Thyroid gland (tissue), 4 donors: ENCODE results near the gene XRCC5. TPM values are rescaled to one million over a fixed set of nuclear protein-coding genes. Genes with fewer than 3 reads are reported as not detected.

ENCODE experiments used
- DNase-seq, 2 donors: peaks; one replicate each; pipeline ENCODE4 v3.0.0-alpha.2; 2019
- H3K27ac ChIP-seq, 3 donors: fragments of 200-600 bp; sonication (generic); 1 replicate in 2 of 3; 2 replicates in 1 of 3; pipeline ENCODE4 v1.5.1; 2016 to 2019; ENCODE audit warnings: mild to moderate bottlenecking in 1 of 3, moderate library complexity in 1 of 3
- H3K27me3 ChIP-seq: fragments of 200-600 bp; sonication (generic); one replicate; pipeline ENCODE4 v1.5.1; 2019
- H3K36me3 ChIP-seq, 2 donors: fragments of 200-600 bp; sonication (generic); one replicate each; pipeline ENCODE4 v1.5.1; 2016 to 2019
- H3K4me1 ChIP-seq, 2 donors: fragments of 200-600 bp; sonication (generic); one replicate each; pipeline ENCODE4 v1.5.1; 2017 to 2019
- H3K4me3 ChIP-seq, 3 donors: fragments of 200-600 bp; sonication (generic); replicated peaks in 1 of 3; 1 replicate in 2 of 3; 2 replicates in 1 of 3; pipeline ENCODE4 v1.5.1; 2016; ENCODE audit warnings: mild to moderate bottlenecking in 1 of 3
- H3K9me3 ChIP-seq: fragments of 200-600 bp; sonication (generic); one replicate; pipeline ENCODE4 v1.5.1; 2017
- CTCF ChIP-seq, 6 experiments: fragments of 200-600 bp in 3 of 6; fragments of 450-650 bp in 3 of 6; sonication (generic) in 3 of 6; IDR thresholded peaks; one replicate each; pipeline ENCODE4 v1.5.1; 2016 to 2019; ENCODE audit warnings: antibody characterized with exemption in 6 of 6, mild to moderate bottlenecking in 2 of 6, inconsistent platforms in 1 of 6, moderate library complexity in 1 of 6
- POLR2A ChIP-seq, 2 donors: fragments of 450-650 bp; IDR thresholded peaks; one replicate each; pipeline ENCODE4 v1.6.1; 2017; ENCODE audit warnings: antibody characterized with exemption in 2 of 2, mild to moderate bottlenecking in 2 of 2, moderate library complexity in 1 of 2
- WGBS, 2 donors: methylation state at CpG; one replicate each; pipeline ENCODE4 v1.1.5; 2017; 5-methylcytosine and 5-hydroxymethylcytosine counted together
- intact Hi-C: fragments of 100-400 bp; cut with DNase I; formaldehyde crosslinking; loops from one replicate; pipeline ENCODE4 v1.15.1; 2023
- total RNA-seq, 4 donors: library from RNA; depleted of rRNA; stranded (reverse); fragments of >200 nt; gene quantifications; one replicate each; pipeline ENCODE4 v1.2.3, GENCODE V29; 2016

Gene XRCC5
- total RNA-seq, 4 donors from 2014 or later: 185 to 240 (median 216) TPM

- TF ChIP-seq CTCF (IDR thresholded peaks at IDR 0.05): peak in 3 of 6 experiments; percentile 14 to 21 (median 21)
- no peak for TF ChIP-seq POLR2A (IDR thresholded peaks at IDR 0.05)
- peaks cover 36 to 48% of the 10 kb centered on the region in 2 donors for H3K36me3 ChIP-seq
- intact Hi-C loops: no loop called here
- no peak overlapping the region for H3K27ac ChIP-seq
- no peaks in the 10 kb centered on the region for H3K4me1 ChIP-seq
- no peak overlapping the region for H3K4me3 ChIP-seq
- H3K9me3 ChIP-seq: no peaks in the 10 kb centered on the region
- no peaks in the 10 kb centered on the region for H3K27me3 ChIP-seq
- DNase-seq: no peak
- 93 to 96% methylated on average over 7 of the region's 7 CpGs for WGBS, 2 donors
These were observed 42.3 kb downstream of the XRCC5 start for GRCh38 chr2:216151313-216152025.

DNA sequence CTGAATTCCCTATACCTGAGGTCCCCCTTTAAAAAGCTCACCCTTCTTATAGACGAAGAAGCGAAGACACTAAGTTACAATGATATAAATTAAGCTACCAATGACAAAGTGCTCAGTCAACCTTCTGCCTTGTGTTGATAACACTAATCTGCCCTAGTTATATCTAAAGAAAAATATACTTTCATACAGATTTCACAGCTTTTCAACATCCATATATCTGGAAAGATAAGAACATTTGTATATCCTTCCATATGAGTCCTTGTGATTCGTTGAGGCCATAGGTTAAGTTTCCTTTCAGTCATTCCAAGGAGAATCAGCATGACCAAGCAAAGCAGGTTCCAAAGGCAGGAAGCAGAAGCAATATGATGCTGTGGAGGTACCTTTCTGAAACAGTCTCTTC, 46.8 kb downstream of the XRCC5 start:
- Histone ChIP-seq H3K4me1 (peaks cover 7 to 11% of the 10 kb centered on the region in 2 donors), H3K27me3 (no peaks in the 10 kb centered on the region), H3K9me3 (no peaks in the 10 kb centered on the region), H3K27ac (no peak overlapping the region), H3K4me3 (no peak overlapping the region), H3K36me3 (peaks cover 29 to 39% of the 10 kb centered on the region in 2 donors)
- WGBS, 2 donors: 92 to 96% methylated on average over 3 of the region's 3 CpGs
- intact Hi-C loops: no loop called here
- DNase-seq: no peak
- TF ChIP-seq POLR2A (IDR thresholded peaks at IDR 0.05): no peak
- no peak for TF ChIP-seq CTCF (IDR thresholded peaks at IDR 0.05)

GRCh38 chr2:216156822-216157221, 47.7 kb downstream of the XRCC5 start:
- DNase-seq: no peak
- intact Hi-C loops: no loop called here
- Histone ChIP-seq H3K4me3 (no peak overlapping the region), H3K9me3 (no peaks in the 10 kb centered on the region), H3K36me3 (peaks cover 30 to 39% of the 10 kb centered on the region in 2 donors), H3K27me3 (no peaks in the 10 kb centered on the region), H3K4me1 (peaks cover 7 to 11% of the 10 kb centered on the region in 2 donors), H3K27ac (no peak overlapping the region)
- WGBS, 2 donors: 97 to 98% methylated on average over 13 of the region's 13 CpGs
- no peak for TF ChIP-seq POLR2A (IDR thresholded peaks at IDR 0.05)
- TF ChIP-seq CTCF (IDR thresholded peaks at IDR 0.05): no peak

- intact Hi-C loops: no loop called here
- TF ChIP-seq POLR2A (IDR thresholded peaks at IDR 0.05) (no peak), CTCF (IDR thresholded peaks at IDR 0.05) (no peak)
- Histone ChIP-seq H3K4me3 (no peak overlapping the region), H3K9me3 (no peaks in the 10 kb centered on the region), H3K4me1 (peaks cover 7 to 11% of the 10 kb centered on the region in 2 donors), H3K27ac (no peak overlapping the region), H3K36me3 (peaks cover 46 to 57% of the 10 kb centered on the region in 2 donors), H3K27me3 (no peaks in the 10 kb centered on the region)
- WGBS, 2 donors: 94 to 97% methylated on average over 2 of the region's 2 CpGs
- DNase-seq: no peak
These were observed 50.0 kb downstream of the XRCC5 start for GRCh38 chr2:216159144-216159543.

DNA sequence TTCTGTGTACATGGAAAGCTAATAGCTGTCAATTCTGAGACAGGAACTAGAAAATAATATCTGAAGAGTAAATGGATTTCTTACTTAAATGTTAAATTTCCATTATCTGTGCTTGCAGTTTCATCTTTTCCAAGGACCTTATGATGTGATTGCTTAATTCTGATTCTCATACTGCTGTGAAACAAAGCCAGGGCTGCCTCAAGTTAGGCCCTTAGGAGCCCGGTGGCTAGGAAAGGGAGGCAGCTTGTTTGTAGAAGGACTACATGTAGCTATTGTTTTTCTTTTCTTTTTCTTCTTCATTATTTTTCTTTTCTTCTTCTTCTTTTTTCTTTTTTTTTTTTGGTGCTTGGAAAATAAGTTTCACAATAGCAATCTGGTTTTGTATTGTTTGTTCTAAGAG, 50.5 kb downstream of the XRCC5 start:
- WGBS, 2 donors: 84 to 86% methylated on average over 1 of the region's 1 CpG
- H3K27ac ChIP-seq: no peak overlapping the region
- intact Hi-C loops: no loop called here
- H3K4me1 ChIP-seq: peaks cover 7 to 11% of the 10 kb centered on the region in 2 donors
- peaks cover 47 to 57% of the 10 kb centered on the region in 2 donors for H3K36me3 ChIP-seq
- H3K27me3 ChIP-seq: no peaks in the 10 kb centered on the region
- H3K9me3 ChIP-seq: no peaks in the 10 kb centered on the region
- DNase-seq: no peak
- no peak for TF ChIP-seq CTCF (IDR thresholded peaks at IDR 0.05)
- no peak for TF ChIP-seq POLR2A (IDR thresholded peaks at IDR 0.05)
- no peak overlapping the region for H3K4me3 ChIP-seq
